Ovary (tissue), 9 donors: Measurements from ENCODE around the gene FKBP11. TPM values are rescaled to one million over a fixed set of nuclear protein-coding genes. Genes with fewer than 3 reads are reported as not detected.

ENCODE experiments used
- DNase-seq, 5 donors: peaks; one replicate each; pipeline ENCODE4 v3.0.0-alpha.2; 2019 to 2020
- H3K27ac ChIP-seq, 2 donors: fragments of 200-600 bp; one replicate each; pipeline versions ENCODE4 v1.5.1 to v1.8.0; 2019 to 2022
- H3K27me3 ChIP-seq: fragments of 200-600 bp; one replicate; pipeline ENCODE4 v1.8.0; 2022
- H3K36me3 ChIP-seq: fragments of 200-600 bp; sonication (generic); one replicate; pipeline ENCODE4 v1.5.1; 2019
- H3K4me1 ChIP-seq: one replicate; pipeline ENCODE4 v1.8.1; 2013; ENCODE audit warnings: mild to moderate bottlenecking, moderate library complexity; ENCODE audit not compliant: insufficient read depth
- H3K4me3 ChIP-seq: fragments of 200-600 bp; sonication (generic); one replicate; pipeline ENCODE4 v1.5.1; 2017
- H3K9me3 ChIP-seq, 2 donors: fragments of 200-600 bp in 1 of 2; sonication (generic) in 1 of 2; one replicate each; pipeline versions ENCODE4 v1.5.1 to v1.8.1; 2013 to 2019; ENCODE audit warnings: mild to moderate bottlenecking in 1 of 2, moderate library complexity in 1 of 2
- EP300 ChIP-seq: sonication (generic); formaldehyde crosslinking; IDR thresholded peaks from one replicate; pipeline ENCODE4 v1.6.1; 2017; ENCODE audit warnings: antibody characterized with exemption
- POLR2A ChIP-seq: fragments of 450-650 bp; IDR thresholded peaks from one replicate; pipeline ENCODE4 v1.6.1; 2017; ENCODE audit warnings: antibody characterized with exemption, mild to moderate bottlenecking, moderate library complexity
- WGBS, 3 donors: extraction: QIAGEN DNeasy Blood & Tissue Kit in 1 of 3; methylation state at CpG; one replicate each; pipeline versions ENCODE4 v1.1.5 to v1.1.7; 2013 to 2017; 5-methylcytosine and 5-hydroxymethylcytosine counted together
- intact Hi-C, 4 donors: fragments of 100-400 bp; cut with DNase I; formaldehyde crosslinking; loops; one replicate each; pipeline versions ENCODE4 v1.11.0 to v1.15.1; 2022 to 2023
- polyA plus RNA-seq, 2 donors: library from polyadenylated mRNA; stranded (reverse); fragments of 200-250 nt in 1 of 2; fragments of 350-450 nt in 1 of 2; fragmentation: Illumina TruSeq in 1 of 2; extraction: RNeasy Lipid Tissue Mini Kit (QIAGEN cat#74804) in 1 of 2; gene quantifications; one replicate each; pipeline ENCODE4 v1.2.3, GENCODE V29; 2013 to 2014
- total RNA-seq, 7 donors: library from RNA; depleted of rRNA in 2 of 7; stranded (reverse); fragments of >200 nt in 2 of 7; fragmentation: NEBNext Ultra II Directional in 3 of 7; extraction: Animal tissue kit (Norgen Biotek cat#: 25700) in 3 of 7; gene quantifications; one replicate each; pipeline versions ENCODE4 v1.1.0 to v1.2.4, GENCODE V29; 2016 to 2023
- TF ChIP-seq, protein P1 (sequence below), 3 donors: fragments of 450-650 bp in 2 of 3; fragments of 200-600 bp in 1 of 3; IDR thresholded peaks; one replicate each; pipeline versions ENCODE4 v1.5.1 to v1.8.0; 2016 to 2022; ENCODE audit warnings: antibody characterized with exemption in 3 of 3, mild to moderate bottlenecking in 1 of 3
- donor health status: DM: no; HTN: no; CAD: no; lungs with moderate emphysema.
- donor health status: DM: no; HTN: no; CAD: no.
- donor health status: Bipolar disorder and iron deficiency.
- donor health status: DM: yes; HTN: yes; CAD: no.
- donor health status: DM: no; HTN: no; CAD: no.
- donor health status: DM: yes; HTN: yes; CAD: no.

FKBP11 gene
- total and polyA plus RNA-seq, 9 donors: 6.6 to 40.9 (median 15.8) TPM

GRCh38 chr12:48934312-48934706 lies 9.0 kb upstream of the FKBP11 start:
- no peaks in the 10 kb centered on the region for H3K4me1 ChIP-seq
- 94 to 100% (median 95%) methylated on average over 1 of the region's 1 CpG for WGBS, 3 donors
- DNase-seq: no peak
- intact Hi-C loops: no loop called here
- no peaks in the 10 kb centered on the region for H3K36me3 ChIP-seq
- H3K27ac ChIP-seq: no peak overlapping the region
- no peaks in the 10 kb centered on the region for H3K9me3 ChIP-seq
- no peaks in the 10 kb centered on the region for H3K27me3 ChIP-seq
- TF ChIP-seq POLR2A (no peak), EP300 (no peak)
- TF ChIP-seq, protein P1, sequence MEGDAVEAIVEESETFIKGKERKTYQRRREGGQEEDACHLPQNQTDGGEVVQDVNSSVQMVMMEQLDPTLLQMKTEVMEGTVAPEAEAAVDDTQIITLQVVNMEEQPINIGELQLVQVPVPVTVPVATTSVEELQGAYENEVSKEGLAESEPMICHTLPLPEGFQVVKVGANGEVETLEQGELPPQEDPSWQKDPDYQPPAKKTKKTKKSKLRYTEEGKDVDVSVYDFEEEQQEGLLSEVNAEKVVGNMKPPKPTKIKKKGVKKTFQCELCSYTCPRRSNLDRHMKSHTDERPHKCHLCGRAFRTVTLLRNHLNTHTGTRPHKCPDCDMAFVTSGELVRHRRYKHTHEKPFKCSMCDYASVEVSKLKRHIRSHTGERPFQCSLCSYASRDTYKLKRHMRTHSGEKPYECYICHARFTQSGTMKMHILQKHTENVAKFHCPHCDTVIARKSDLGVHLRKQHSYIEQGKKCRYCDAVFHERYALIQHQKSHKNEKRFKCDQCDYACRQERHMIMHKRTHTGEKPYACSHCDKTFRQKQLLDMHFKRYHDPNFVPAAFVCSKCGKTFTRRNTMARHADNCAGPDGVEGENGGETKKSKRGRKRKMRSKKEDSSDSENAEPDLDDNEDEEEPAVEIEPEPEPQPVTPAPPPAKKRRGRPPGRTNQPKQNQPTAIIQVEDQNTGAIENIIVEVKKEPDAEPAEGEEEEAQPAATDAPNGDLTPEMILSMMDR (IDR thresholded peaks at IDR 0.05): no peak
- H3K4me3 ChIP-seq: no peak overlapping the region

GRCh38 chr12:48933664-48934311 lies 8.5 kb upstream of the FKBP11 start:
- H3K27me3 ChIP-seq: no peaks in the 10 kb centered on the region
- no peaks in the 10 kb centered on the region for H3K4me1 ChIP-seq
- WGBS, 3 donors: 88 to 91% (median 88%) methylated on average over 9 of the region's 9 CpGs
- no peaks in the 10 kb centered on the region for H3K9me3 ChIP-seq
- DNase-seq: no peak
- TF ChIP-seq POLR2A (no peak), EP300 (no peak)
- TF ChIP-seq, protein P1 (IDR thresholded peaks at IDR 0.05): no peak
- H3K27ac ChIP-seq: no peak overlapping the region
- no peak overlapping the region for H3K4me3 ChIP-seq
- H3K36me3 ChIP-seq: no peaks in the 10 kb centered on the region
- intact Hi-C loops: no loop called here

GRCh38 chr12:48932878-48933277 lies 7.6 kb upstream of the FKBP11 start:
- no peaks in the 10 kb centered on the region for H3K4me1 ChIP-seq
- intact Hi-C loops: no loop called here
- no peaks in the 10 kb centered on the region for H3K27me3 ChIP-seq
- TF ChIP-seq, protein P1 (IDR thresholded peaks at IDR 0.05): no peak
- no peak for TF ChIP-seq EP300
- no peak for TF ChIP-seq POLR2A
- no peak overlapping the region for H3K4me3 ChIP-seq
- no peaks in the 10 kb centered on the region for H3K9me3 ChIP-seq
- H3K36me3 ChIP-seq: no peaks in the 10 kb centered on the region
- no peak overlapping the region for H3K27ac ChIP-seq
- DNase-seq: no peak
- WGBS, 3 donors: 61 to 90% (median 63%) methylated on average over 2 of the region's 2 CpGs

DNA sequence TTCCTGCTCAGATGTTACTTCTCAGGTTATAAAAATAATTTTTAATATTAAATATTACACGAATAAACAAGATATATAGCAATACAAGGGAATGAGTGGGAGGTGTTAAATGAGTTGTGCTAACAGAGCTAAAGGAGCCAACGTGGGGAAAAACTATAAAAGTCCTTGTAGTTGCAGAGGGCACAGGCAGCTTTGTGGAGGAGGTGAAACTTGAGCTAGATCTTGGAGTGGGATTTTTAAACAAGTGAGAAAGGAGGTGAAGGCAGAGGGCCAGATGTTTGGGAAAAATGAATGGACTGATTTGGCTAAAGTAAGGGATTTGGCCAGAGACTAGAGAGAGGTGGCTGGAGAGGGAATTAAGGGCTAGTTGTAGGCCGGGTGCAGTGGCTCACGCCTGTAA lies 5.2 kb upstream of the FKBP11 start:
- TF ChIP-seq POLR2A: no peak
- TF ChIP-seq, protein P1 (IDR thresholded peaks at IDR 0.05): no peak
- 25 to 35% (median 31%) methylated on average over 4 of the region's 4 CpGs for WGBS, 3 donors
- H3K4me1 ChIP-seq: peaks cover under 1% of the 10 kb centered on the region
- H3K4me3 ChIP-seq: no peak overlapping the region
- no peak for DNase-seq
- intact Hi-C loops: no loop called here
- H3K9me3 ChIP-seq: no peaks in the 10 kb centered on the region
- H3K36me3 ChIP-seq: no peaks in the 10 kb centered on the region
- no peak overlapping the region for H3K27ac ChIP-seq
- H3K27me3 ChIP-seq: no peaks in the 10 kb centered on the region
